HG03439 (cell line): ENCODE measurements around the gene PHRF1.
"Not testable (repeated sequence)": the region's sequence is repeated elsewhere in the genome, so short reads cannot be mapped to it uniquely, and the experiment has no call there.

Experiments
- ATAC-seq: cut with Tn5 transposase; IDR thresholded peaks from one replicate; pipeline ENCODE4 v1.9.1; 2021; ENCODE audit warnings: mild to moderate bottlenecking, moderate library complexity; ENCODE audit not compliant: unreplicated experiment

The PHRF1 gene

DNA sequence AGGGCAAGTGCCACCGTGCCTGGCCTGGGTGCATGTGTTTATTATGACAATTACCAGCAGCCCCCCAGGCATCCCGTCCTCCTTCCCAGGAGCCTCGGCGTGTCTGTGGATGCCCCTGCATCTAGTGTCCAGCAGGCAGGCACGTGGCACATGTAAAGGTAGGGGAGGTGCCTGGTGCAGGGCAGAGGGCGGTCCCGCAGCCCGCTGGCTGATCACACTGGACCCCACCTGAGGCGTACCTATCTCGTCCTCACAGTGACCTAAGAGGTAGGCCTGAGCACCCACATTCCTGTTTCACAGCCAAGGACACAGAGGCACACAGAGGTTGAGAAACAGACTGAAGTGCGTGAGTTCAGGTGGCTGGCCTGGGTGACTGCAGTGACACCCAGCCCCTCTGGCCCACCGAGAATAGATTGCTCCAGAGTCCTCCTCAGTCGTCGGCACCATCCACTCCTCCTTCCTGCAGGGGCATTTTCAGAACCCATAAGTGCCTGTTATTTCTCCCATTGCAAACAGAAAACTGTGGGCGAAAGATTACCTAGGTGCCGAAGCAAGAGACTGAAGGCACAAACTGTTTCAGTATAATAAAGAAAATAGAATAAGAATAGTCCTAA lies 3.0 kb upstream of the PHRF1 start:
- ATAC-seq: no peak

DNA sequence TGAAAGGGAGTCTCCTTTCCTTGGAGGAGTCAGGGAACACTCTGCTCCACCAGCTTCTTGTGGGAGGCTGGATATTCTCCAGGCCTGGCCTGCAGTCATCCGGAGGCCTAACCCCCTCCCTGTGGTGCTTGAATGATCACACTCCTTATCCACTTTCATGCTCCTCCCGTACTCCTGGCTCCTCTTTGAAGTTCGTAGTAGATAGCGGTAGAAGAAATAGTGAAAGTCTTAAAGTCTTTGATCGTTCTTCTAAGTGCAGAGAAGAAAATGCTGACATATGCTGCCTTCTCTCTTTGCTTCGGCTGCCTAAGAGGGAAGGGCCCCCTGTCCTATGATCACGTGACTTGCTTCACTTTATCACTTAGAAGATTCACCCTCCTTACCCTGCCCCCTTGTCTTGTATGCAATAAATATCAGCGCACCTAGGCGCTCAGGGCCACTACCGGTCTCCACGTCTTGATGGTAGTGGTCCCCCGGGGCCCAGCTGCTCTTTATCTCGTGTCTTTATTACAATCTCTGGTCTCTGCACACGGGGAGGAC lies 2.2 kb upstream of the PHRF1 start:
- ATAC-seq: not testable (repeated sequence)

DNA sequence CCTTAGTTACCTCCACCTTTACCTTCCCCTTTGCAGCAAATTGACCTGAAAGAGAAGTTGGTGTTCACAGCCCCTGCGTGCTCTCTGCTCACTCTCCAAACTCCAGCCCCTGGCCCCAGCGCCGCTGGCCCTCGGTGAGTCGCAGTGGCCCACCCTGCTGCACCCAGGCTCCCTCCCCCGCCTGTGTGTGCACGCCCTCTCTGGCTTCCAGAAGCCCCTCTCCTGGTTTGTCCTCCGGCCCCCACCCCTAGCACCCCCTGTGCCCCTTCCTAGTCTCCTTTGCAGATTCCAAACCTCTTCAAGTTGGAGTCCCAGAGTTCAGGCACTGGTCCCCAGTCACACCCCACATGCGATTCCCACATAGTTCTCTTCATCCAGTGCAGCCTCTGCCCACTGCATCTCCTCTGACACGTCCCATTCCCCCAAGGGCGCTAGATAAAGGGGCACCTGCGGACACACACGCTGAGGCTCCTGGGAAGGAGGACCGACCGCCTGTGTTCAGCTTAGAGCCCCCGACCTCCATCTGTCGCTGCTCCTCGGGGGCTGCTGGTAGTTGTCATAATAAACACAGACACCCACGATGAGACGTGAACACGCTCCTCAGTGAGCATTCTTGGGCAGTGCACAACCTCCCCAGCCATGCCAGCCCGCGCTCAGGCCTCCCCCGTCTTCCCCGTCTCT lies 1.5 kb upstream of the PHRF1 start:
- ATAC-seq: no peak

DNA sequence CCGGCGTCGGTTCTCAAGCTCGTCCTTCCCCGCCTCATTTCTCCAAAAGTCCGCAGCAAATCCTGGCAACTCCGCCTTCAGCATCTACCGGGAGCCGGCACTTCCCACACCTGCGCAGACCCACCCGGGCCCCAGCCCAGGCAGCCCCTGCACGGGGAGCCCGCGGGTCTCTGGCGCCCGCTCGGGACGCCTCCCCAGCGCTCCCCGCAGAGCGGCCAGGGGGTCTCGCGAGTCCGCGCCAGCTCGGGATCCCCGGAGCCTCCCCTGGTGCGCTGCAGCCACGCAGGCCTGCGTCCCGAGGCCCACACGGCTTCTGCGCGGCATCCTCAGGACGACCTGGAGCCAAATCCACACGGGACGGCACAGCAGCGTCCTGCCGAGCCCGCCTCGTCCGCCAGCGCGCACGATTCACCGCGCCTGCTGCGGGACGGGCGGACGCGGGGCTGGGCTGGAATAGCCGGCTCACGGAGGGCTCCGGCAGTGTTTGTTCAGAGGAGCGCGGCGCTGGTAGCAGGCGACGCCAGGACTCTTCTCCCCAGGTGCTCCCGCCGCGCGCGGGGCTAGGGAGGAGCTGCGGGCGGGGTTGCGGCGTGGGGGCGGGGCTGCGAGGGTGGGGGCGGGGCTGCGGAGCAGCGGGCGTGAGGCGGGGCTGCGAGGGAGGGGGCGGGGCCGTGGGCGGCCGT lies 816 bp upstream of the PHRF1 start:
- peak; percentile 34 for ATAC-seq

DNA sequence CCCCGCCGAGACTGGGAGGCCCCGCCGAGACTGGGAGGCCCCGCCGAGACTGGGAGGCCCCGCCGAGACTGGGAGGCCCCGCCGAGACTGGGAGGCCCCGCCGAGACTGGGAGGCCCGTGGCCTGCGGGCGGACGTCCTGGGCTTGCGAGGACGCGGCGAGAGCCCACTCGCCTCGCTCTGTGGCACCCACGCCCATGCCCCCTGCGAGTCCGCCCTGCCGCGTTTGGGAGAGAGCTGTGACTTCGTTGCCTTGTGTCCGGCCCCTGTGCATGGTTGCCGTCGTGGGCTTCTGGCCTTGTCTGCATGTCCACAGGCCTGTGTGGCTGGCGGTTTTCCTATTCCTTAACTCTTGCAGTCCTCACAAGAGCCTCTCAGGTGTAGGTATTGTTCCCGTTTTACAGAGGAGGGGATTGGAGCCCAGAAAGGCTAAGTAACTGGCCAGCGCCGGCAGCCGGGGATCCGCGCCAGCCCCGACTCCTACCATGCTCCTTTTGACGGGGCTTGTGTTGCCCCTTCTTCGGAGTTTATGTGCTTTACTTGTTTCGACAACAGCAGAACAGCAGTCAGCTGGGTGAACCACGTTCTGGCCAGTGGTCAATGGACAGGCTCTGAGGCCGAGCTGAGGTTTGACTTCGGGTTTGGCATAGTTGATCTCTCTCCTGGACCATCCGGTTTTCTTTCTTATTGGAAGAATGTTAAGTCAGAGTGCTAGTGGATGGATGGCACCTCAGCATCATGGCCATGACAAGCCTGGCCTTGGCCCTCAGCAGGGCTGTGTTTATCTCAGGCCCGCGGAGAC lies 741 bp downstream of the PHRF1 start:
- ATAC-seq: no peak

DNA sequence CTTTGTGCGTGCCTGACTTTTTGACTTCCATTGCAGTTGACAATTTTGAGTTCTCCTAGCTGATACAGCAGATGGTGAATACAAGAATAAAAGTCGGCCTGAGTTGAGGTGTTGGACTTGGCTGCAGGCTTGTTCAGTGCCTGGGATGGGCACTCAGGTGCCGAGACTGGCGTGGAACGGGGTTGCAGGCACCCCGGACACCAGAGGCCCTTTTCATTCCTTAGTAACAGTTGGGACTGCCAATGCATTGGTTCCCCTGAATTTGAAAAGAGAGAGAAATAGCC lies 1.3 kb downstream of the PHRF1 start:
- no peak for ATAC-seq

DNA sequence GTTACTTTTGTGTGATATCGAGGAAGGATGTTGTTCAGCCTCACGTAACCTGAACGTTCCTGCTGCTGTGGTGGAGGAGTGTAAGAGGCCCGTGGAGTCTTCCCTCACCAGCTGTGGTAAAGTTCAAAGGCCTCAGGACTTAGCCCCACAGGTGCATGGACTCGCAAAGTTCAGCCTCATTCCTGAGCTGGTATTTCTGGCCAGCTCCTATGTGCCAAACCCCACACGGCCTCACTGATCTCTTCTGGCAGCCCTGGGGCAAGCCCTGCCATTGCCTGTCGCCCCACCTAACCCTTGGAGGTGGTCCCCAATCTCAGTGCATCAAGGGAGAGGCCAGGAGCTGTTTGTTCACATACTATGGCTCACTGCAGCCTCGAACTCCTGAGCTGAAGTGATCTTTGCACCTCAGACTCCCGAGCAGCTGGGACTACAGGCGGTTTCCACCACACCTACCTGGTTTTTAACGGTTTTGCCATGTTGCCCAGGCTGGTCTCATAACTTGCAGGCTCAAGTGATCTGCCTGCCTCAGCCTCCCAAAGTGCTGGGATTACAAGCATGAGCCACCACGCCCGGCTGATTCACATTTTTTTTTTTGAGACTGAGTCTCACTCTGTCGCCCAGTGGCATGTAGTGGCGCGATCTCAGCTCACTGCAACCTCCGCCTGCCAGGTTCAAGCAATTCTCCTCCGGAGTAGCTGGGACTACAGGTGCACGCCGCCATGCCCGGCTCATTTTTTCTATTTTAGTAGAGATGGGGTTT lies 2.2 kb downstream of the PHRF1 start:
- ATAC-seq: no peak

DNA sequence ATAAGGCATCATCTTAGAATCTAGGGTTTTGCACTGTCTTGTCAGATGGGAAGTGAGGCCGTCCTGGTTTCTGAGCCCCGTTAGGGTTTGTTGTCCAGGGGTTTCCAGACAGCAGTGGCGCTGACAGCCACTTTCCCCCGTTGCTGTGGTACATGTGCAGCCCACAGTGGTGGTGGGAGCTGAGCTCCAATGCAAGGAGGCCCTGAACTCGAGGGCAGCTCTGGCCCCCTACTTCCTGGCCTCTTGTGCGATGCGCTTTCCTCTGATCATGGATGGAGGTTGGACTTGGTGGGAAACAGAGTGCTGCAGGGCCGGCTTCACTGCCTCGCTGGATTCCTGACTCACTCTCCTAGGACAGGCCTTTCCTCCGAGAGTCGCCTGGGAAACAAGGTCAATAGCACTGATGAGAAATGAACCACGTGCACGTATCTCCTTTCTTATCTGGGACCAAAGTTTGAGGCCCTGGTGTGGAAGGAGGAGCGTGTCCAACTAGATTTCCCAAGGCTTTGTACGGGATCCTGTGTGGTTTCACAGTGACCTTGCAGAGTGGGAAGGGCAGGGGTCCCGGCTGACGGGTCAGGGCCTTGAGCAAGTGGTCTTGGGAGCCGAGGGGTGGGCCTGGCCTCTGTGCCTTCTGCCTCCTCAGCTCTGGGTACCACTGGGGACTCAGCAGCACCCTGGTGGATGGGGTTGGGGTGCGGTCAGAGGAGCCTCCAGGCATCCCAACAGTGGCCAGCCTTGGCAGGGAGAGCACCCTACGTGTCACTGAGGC lies 3.7 kb downstream of the PHRF1 start:
- ATAC-seq: no peak

DNA sequence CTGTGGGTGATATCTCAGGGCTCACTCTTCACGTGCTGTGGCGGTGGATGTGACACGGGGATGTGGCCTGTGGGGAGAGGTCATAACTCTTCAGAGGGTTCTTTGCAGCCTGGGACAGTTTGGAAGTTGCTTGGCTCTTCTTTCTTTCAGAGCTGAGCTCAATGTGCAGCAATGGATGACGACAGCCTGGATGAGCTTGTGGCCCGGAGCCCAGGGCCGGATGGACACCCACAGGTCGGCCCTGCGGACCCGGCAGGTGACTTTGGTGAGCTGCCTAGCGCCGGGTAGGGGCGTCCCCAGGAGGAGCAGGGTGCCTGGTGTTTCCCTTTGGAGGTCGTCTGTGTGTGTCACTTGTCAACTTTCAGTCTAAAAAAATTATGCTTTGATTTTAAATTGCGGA lies 5.1 kb downstream of the PHRF1 start:
- no peak for ATAC-seq

DNA sequence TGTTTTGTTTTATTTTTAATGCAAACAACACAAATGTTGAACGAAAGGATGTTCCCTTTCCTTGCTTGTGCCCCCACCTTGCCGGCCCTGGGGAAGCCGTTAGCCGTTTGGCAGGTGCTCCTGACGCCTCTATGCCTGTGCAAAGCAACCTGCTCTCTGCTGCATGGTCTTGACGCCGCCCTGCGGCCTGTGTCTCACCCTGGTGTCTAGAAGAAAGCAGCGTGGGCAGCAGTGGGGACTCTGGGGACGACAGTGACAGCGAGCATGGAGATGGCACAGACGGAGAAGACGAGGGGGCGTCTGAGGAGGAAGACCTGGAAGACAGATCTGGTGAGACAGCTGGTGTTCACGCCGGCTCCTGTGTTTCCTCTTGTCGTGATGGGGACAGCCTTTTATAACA lies 5.5 kb downstream of the PHRF1 start:
- no peak for ATAC-seq

DNA sequence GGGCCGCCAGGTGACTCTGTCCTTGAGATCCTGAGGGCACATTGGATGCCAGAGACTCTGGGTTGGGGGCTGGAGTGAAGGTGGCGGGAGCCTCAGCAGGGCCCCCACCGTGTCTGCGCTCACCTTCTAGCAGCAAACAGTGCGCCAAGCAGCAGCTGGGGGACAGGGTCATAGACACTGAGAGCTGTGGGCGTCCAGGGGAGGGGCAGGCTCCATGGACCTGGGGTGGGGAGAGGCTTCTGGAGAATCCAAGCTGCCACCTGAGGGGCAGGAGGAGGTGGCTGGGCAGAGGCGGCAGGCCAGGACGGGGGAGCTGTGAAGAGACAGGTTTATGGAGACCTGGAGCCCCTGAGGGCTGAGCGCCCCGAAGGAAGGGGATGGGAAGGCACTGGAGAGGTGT lies 8.0 kb downstream of the PHRF1 start:
- ATAC-seq: no peak

DNA sequence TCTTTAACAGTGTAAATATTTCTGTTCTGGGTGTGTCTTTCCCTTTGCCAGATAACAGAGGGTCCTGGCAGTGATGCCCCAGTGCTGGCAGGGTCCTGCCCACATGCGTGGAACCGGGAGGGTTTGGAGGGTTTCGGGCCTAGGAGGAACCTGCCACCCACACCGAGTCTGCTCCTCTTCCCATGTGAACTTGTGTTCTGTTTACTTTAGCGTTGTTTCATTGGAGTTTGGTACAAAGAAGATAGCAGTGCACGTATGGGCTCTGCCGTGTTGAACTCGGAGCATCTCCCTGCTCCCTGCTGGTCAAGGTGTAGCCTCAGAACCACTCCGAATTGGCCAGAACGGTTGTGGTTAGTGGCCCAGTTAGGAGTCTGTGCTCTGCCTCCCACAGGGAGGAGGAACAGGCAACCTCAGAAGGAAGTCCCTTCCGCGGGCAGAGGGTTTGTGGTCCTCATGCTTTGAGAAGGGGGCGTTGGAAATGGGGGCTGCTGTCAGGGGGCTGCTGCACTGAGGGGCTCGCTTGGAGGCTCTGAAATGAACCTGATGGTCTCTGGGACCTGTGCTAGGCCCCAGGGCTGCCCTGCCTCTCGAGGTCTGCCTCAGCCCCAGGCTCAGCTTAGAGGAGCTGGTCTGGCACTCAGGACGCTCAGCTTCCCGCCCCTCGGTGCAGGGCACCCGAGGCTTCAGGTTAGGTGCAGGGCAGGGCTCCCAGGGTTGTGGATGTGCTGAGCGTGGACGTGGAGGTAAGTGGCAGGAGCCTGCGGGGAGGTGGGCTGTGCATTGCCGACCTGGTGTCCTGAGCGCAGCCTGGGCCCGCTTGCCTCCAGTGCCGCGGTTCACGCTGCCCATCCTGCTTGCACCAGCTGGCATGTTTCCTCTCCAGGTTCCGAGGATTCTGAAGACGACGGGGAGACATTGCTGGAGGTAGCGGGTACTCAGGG lies 10.4 kb downstream of the PHRF1 start:
- ATAC-seq: no peak

DNA sequence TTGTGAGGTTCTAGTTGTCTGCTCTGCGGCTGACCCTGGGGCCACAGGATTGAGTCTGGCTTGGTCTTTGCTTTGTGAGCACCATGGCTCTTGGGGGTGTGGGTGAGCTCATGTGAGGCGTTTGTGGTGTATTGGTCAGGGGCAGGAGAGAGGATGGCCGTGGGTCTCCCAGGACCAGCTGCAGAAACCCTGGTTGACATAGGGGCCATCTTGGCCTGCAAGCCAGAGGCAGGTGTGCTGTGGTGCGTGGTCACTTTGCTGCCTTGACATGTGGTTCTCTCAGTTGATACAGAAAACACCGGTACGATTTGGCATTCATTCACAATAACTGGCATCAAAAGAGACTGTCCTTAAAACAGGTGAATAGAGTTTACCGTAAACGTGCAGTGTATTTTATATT lies 11.3 kb downstream of the PHRF1 start:
- ATAC-seq: no peak

DNA sequence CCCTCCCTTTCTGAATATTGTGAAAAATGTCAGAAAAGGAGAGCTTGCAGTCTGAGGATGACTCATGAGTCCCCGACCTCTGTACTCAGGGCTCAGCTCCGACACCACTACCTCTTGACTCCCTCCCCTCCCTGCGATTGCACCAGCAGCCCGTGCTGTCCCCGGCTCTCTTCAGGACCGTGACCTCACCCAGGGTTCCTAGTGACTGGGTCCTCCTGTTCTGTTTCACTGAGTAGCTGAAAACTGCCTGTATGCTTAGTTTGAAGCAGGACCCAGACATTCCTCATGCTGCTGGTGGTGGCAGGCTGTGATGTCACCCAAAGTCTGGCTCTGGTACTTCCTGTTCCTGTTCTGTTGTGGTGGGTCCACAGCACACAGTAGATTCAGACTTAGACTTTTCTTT lies 11.7 kb downstream of the PHRF1 start:
- ATAC-seq: no peak

DNA sequence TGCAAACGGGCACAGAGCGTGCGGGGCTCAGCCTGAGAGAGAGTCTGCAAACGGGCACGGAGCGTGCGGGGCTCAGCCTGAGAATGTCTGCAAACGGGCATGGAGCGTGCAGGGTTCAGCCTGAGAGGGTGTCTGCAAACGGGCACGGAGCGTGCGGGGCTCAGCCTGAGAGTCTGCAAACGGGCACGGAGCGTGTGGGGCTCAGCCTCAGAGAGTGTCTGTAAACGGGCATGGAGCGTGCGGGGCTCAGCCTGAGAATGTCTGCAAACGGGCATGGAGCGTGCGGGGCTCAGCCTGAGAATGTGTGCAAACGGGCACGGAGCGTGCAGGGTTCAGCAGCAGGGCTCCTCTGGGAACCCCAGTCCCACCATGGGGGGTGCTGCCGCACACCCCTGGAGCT lies 13.5 kb downstream of the PHRF1 start:
- ATAC-seq: no peak

DNA sequence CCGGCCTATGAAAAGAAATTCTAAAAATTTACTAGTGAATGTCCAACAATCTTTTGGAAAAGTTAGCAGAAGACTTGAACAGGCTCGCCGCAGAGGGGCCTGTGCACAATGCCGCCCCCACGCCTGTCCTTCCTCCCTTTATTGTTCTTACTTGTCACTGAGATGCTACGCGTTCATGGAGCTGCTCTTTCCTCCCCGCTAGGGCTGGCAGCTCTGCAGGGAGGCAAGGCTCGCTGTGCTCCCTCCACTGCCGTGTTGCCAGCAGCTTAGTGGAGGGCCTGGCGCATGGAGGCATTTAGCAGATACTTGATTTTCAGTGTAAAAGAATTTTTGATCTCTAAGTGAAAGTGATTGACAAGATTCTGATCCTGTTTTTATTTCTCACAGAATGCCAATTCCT lies 14.7 kb downstream of the PHRF1 start:
- no peak for ATAC-seq

DNA sequence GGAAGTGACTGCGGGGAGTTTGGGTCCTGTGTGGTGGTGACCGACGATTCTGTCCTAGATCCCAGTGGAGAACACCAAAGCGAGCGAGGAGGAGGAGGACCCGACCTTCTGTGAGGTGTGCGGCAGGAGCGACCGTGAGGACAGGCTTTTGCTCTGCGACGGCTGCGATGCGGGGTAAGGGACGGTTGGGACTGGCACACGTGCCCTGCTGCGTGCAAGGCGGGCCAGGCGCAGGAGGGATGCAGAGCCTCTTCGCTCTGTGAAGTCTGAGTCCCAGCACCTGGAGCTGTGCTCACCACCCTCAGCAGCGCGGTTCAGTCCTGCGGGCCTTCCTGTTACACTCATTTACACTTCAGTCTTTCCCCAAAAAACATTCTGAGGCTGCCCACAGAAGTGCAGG lies 16.2 kb downstream of the PHRF1 start:
- no peak for ATAC-seq

DNA sequence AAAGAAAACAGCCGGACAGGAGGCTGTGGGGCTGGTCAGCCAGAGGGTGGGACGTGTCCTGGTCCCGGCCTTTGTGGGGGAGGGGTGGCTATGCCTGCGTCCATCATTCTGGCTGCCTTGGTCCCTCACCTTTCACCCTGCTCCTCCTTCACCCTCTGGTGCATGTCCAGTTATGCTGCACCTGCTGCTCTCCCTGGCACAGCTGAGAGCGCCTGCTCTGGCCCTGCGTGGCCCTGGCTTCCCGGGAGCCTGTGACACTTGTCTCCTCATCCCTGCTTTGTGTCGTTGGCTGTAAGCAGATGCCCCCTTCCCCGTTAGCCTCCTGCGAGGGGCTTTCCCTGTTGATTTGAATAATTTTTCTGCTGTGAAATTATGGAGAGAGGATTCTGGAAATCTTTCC lies 16.6 kb downstream of the PHRF1 start:
- no peak for ATAC-seq

DNA sequence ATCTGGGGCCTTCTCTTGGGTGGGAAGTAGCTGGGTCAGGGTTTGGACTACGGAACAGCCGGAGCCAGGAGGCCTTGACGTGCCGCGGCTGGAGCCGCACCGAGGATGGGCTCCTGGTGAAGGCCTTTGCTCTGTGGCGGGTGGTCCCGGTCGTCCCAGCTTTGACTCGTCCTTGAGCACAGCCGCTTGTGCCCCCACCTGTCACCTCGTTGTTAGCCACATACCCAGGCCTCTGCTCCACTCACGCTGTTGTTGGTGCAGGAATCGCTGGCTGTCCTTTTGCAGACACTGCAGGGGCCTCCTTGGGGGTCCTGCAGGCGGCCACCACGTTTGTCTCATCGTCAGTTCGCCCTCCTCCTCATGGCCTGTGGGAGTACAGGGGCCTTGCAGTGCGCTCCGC lies 17.1 kb downstream of the PHRF1 start:
- no peak for ATAC-seq
